ENCODE results near the gene ZNF239.
"Not testable (repeated sequence)": the region's sequence is repeated elsewhere in the genome, so short reads cannot be mapped to it uniquely, and the experiment has no call there.

The ZNF239 gene

DNA sequence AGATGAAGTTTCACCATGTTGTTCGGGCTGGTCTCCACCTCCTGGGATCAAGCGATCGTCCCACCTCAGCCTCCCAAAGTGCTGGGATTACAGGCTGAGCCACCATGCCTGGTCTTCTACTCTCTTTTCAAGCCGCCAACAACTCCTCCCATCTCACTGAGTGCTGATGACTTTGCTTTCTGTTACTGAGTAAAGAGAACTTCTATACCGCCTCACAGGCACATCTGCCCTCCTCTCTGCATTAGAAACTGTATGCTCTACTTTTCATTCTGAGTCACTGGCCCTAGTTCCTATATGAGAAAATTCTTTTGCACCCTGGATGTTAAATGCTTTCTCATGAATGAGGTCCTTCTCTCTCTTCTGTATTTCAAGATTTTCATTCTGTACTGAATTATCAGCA, 2.2 kb upstream of the ZNF239 start:
- DNase-seq (ENCODE audit: low read depth in 2 of 2): no peak

- no peak for DNase-seq (ENCODE audit: low read depth in 2 of 2)
Measured at GRCh38 chr10:43576062-43576461, 1.6 kb upstream of the ZNF239 start.

DNA sequence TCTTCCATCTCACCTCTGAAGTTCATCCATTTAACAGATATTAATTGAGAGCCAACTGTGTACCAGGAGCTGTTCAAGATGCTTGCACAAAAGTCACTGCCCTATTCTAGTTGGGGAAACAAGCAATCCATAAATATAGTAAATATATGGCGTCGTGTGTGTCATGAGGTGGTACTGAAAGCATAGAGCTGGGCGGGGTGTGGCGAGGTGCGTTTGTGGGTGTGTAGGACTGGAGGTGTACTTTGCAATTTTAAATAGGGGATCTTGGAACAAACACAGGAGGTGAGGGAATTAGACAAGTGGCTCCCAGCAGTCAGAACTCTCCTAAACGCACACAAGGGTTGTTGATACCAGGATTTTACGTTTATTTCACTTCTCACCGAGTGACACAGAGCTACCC, 490 bp upstream of the ZNF239 start:
- no peak for DNase-seq (ENCODE audit: low read depth in 2 of 2)

DNA sequence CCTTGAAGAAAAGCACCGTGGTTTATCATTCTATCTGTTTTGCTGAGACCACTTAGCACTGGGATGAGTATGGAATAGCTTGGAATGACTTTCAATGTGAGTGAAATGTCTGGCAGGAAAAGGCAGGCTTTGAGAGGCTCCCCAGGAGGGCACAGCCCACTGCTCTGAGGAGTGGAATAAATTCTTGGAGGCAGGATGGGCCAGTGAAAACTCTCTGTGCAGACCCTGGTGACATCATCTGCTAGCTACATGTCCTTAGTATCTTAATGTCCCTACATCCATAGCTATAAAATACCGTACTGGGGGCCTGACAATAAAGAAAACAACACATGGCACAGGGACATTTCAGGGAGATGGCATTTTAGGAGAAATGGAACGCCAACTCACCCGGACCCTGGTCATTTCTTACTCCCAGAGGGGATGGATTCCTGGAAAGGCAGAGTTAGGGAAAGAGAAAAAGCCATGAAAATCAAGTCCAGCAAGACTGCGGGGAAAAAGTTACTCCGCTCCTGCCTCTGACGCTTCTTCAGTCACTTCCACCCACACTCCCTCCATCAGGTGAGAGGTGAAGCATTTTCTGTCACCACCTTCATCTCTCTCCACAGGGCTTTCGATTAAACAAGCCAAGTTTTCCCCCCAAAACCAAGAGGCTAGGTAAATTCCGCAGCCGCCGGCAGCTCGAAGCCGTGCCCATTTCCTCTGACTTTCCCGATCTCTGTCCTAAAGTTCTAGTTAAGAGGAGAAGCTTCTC, 991 bp downstream of the ZNF239 start:
- no peak for DNase-seq (ENCODE audit: low read depth in 2 of 2)

GRCh38 chr10:43570971-43571370, 3.4 kb downstream of the ZNF239 start:
- DNase-seq (ENCODE audit: low read depth in 2 of 2): no peak

DNA sequence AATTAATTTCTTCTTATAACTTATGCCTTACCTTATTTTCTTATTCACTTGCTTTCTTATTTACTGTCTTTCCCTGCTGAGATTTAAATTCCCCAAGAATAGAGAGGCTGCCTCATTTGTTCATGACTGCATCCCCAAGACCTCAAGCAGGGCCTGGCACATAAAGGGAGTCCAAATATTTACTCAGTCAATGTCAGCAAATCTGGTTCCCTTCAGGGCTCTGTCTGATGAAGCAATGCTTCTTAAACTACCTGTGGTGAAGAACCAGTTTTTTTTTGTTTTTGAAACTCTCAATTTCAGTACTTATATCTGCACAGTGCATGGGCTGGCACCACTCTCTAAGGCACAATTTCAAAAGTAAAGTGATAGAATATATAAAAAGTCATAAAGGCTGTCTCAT, 4.7 kb downstream of the ZNF239 start:
- DNase-seq (ENCODE audit: low read depth in 2 of 2): no peak

DNA sequence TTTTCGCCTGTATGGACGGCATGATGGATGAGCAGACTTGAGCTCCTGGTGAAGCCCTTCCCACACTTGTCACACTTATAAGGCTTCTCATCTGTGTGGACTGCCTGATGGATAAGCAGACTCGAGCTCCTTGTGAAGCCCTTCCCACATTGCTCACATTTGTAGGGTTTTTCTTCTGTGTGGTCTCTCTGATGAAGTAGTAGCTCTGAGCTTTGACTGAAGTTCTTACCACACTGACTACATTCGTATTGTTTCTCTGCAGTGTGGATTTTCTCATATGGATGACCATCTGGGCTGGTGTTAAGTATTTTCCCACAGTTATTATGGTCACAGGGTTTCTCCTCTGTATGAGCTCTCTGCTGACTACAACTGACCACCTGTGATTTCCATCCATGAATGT, 17.2 kb downstream of the ZNF239 start:
- DNase-seq (ENCODE audit: low read depth in 2 of 2): no peak

DNA sequence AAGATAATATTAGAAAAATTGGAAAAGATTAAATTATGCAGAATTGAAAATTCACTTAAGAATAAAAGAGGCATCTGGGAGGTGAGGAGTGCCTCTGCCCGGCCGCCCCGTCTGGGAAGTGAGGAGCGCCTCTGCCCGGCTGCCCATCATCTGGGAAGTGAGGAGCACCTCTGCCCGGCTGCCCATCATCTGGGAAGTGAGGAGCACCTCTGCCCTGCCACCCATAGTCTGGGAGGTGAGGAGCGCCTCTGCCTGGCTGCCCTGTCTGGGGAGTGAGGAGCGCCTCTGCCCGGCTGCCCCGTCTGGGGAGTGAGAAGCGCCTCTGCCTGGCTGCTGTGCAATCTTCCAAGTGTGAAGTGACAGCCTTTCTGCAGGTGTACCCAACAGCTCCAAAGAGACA, 30.7 kb downstream of the ZNF239 start:
- DNase-seq (ENCODE audit: low read depth in 2 of 2): not testable (repeated sequence)

DNA sequence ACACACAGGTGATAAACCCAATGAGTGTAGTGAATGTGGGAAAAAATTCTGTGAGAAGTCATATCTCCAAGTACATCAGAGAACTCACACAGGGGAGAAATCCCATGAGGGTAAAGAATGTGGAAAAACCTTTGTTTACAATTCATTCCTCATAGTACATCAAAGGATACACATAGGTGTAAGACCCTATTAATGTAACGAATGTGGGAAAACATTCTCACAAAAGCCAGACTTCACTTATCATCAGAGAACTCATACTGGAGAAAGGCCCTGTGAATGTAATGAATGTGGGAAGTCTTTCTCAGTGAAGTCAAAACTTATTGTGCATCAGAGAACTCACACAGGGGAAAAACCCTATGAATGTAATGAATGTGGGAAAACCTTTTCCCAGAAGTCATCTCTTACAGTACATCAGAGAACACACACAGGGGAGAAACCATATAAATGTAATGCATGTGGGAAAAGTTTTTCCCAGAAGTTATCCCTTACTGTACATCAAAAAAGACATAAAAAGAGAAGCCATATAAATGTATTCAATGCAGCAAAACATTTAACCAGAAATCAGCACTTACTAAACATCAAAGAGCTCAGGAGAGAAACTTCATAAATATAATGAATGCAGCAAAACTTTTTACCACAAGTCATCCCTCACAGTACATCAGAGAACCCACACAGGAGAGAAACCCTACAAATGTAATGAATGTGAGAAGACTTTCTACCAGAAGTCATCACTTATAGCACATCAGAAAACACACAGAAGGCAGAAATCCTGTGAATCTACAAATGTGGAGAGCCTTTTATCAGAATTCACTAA, 49.8 kb downstream of the ZNF239 start:
- DNase-seq (ENCODE audit: low read depth in 2 of 2): no peak

All from activated CD4-positive, alpha-beta T cell treated with anti-CD3 and anti-CD28 coated beads for 24 hours (primary cell).